AML-193 (cell line): Measurements from ENCODE around the gene BTN1A1.
A peak's percentile ranks its signal among the peaks of the same experiment; 100 is the strongest.
"Not testable (repeated sequence)": the region's sequence is repeated elsewhere in the genome, so short reads cannot be mapped to it uniquely, and the experiment has no call there.

Source experiments
- DNase-seq, 2 experiments: peaks; one replicate each; lab custom pipeline; 2025; lab: John Stamatoyannopoulos, UW

The BTN1A1 gene

DNA sequence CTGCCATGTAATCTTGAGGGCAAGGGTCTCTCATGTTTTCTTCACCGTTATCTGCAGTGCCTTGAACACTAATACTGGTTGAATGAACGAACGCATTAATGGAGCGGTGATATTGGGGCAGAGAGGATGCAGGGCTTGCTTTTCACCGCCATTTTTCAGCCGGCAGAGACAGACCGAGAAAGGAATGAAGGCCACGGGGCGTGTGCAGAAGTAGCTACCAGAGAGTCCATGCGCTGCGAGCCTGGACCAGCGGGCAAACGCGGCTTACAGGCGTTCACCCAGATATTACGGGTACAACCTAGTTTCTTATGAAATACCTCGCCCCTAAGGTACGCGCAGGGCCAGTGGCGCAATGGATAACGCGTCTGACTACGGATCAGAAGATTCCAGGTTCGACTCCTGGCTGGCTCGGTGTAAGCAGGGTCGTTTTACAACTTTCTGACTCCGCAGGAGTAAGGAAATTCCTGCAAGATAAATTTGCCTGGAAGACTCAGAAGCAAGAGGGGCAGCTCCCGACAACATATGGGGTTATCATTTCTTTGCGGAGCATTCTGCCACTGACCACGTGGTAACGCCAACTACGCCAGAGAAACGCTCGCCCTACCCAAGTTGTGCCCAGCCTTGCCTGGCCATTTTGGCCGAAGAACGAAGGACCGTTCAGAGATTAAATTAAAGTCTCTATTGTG lies 37.2 kb downstream of the BTN1A1 start:
- DNase-seq: peak; percentile 96 to 98

DNA sequence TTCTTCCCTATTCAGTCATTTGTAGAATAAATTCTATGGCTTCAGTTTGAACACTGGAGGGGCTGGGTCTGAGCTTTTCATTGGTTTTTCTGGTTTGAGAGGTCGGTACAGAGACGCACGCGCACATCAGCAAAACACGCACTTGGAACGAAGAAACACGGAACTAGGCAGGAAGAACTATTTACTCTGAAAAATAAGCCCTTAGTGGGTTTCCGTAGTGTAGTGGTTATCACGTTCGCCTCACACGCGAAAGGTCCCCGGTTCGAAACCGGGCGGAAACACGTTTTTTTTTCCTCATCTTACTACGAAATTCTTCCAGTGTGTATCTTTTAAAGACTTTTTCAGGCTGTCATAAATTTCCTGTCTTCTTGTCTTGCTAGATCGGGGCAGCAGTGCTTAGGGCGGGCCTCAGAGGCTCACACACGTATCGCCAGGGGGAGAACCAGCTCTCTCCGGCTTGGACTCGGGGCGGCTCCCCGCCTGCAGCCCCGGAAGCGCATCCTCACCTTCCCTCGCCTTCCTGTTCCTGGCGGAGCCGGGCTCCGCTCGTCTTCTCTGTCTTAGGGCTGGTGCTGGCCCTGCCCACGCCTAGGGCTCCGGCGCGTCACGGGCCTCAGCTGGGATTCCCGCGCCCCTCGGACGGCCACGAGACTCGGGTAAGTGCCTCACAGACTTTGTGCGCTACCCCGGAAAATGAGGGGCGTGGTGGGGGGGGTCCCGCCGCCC lies 37.9 kb downstream of the BTN1A1 start, which contains the start of gene HMGN4:
HMGN4 (plus strand) TSS at position 521 of the 726 bp plus-strand sequence. CDS start 6,841 bp downstream, outside the sequence.
- DNase-seq: peak; percentile 94 to 95

DNA sequence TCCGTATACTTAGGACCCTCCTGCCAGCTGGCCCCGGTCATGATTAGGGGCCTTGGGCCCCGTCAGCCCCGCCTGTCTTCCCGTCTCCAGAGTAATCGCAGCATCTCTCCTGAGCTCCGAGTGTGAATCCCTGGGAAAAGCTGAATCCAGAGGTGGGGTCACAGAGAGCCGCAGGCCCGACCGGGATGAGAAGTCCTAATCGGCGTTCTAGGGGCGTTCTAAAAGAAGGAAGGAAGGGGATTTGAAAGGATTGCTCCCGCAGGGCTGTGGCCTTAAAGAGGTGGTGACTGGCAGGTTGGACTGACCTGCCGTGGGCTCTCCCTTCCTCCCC lies 38.4 kb downstream of the BTN1A1 start:
- peak in 1 of 2 experiments; percentile 36 for DNase-seq

DNA sequence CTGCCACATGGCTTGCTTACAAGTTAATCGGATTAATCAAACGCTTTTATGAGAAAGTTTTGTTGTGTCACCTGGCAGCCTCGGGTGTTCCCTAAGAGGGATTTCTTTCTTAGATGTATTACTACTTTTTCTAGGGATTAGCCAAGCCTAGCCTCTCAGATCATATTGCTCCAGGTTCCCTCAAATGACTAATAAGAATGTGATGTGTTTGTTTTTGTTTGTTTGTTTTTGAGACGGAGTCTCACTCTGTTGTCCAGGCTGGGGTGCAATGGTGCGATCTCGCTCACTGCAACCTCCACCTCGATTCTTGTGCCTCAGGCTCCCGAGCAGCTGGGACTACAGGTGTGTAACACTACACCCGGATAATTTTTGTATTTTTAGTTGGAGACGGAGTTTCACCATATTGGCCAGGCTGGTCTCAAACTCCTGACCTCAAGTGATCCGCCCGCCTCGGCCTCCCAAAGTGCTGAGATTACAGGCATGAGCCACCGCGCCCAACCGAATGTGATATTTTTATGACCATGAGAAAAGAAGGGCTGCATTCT lies 39.0 kb downstream of the BTN1A1 start:
- DNase-seq: no peak

DNA sequence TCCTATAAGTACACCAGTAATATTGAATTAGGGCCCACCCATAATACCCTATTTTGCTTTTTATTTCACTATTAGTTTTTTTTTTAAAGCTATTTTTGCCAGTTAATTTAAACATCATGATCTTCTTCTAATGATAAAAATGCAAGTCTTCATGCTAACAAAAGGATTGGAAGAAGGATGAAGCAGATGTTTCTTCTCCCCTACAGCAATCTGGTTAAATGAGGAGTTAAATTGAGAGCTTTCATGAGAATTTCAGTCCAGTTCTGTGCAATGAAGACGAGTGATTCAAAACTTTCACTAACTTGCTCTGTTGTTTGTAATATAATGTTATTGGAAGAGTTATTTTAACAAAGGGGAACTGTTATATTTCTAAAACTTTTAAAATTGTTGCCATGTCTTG lies 41.5 kb downstream of the BTN1A1 start:
- DNase-seq: no peak

DNA sequence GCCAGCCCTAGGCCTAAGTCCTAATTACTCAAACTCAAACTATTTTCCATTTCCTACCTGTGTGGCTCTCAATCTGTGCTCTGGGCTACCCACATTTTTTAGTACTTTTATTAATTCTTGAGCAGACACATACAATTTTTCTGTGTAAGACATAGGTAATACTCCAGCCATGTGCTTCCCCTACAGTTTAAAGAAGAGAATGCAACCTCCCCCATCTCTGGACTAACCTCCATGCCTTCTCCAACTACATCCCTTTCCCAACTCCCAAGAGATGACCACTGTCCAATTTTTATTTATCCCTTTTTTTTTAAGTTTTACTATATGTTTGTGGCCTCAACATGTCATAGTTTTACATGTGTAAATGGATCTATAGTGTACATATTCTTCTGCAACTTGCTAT lies 43.9 kb downstream of the BTN1A1 start:
- DNase-seq: peak; percentile 49 to 58

DNA sequence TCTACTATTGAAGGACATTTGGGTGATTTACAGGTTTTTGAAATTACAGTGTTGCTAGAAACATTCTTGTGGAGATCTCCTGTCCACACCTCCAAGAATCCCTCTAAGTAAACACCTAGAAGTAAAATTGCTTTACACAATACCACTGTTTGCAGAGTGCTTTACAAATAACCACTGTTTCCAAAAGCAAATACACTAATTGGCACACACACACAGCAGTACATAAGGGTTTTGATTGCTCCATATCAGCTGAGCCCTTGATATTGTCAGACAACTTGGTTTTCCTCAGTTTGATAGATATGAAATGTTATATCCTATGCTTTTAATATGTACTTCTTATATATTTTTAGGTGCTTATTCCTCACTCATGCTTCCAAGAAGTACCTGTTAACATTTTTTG lies 44.4 kb downstream of the BTN1A1 start:
- no peak for DNase-seq

DNA sequence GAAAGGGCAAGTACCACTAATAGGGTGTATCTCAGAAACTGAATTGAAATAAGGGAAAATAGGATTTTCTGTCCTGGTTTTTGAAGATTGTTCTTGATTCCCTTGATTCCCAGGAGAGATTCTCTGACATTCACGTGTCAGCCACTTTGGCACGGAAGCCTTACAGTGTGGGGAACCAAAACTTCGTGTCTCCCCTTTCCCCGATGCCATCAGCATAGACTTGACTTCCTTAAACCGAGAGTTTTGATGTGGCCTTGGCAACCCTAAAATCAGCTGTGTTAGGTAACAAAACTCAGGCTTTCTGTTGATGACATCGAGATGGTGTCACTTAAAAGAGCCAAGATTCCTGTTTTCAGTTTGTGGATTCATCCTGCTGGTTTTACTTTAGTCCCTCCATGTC lies 45.5 kb downstream of the BTN1A1 start:
- no peak for DNase-seq

DNA sequence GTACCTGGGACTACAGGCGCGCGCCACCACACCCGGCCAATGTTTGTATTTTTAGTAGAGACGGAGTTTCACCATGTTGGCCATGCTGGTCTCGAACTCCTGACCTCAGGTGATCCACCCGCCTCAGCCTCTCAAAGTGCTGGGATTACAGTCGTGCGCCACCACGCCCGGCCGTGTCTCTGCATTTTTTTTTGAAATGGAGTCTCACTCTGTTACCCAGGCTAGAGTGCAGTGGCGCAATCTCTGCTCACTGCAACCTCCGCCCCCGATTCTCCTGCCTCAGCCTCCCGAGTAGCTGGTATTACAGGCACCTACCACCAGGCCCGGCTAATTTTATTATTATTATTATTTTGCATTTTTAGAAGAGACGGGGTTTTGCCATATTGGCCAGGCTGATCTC lies 47.3 kb downstream of the BTN1A1 start:
- not testable (repeated sequence) for DNase-seq

DNA sequence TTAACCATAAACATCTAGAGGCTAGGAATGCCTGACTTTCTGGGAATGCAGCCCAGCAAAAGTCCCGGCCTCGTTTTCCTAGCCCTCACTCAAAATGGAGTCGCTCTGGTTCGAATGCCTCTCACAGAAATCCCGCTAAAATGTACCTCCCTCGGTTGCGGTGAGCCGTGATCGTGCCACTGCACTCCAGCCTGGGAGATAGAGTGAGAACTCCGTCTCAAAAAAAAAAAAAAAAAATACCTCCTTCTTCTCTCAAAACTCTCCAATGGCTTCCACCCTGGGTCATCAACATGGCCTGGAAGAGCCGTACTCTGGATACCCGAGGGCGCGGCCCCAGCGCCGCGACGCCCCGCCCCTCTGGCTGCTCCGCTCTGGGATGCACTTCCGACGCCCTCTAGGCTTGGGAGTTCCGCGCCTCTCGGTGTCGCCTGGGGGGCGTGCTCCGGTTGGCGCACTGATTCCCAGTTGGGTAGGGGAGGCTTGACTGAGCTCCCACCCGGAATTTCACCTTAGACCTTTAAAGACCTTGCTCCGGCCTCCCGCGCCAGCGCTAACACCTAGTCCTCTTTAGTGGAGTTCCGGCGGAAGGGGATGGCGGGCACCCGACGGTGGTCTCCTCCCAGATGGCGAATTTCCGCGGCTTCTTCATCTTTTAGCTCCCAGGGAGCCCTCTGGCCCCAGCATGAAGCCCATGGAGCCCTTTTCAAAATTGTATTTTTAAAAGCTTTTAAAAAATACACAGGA lies 50.3 kb downstream of the BTN1A1 start:
- DNase-seq: peak in 1 of 2 experiments; percentile 10

DNA sequence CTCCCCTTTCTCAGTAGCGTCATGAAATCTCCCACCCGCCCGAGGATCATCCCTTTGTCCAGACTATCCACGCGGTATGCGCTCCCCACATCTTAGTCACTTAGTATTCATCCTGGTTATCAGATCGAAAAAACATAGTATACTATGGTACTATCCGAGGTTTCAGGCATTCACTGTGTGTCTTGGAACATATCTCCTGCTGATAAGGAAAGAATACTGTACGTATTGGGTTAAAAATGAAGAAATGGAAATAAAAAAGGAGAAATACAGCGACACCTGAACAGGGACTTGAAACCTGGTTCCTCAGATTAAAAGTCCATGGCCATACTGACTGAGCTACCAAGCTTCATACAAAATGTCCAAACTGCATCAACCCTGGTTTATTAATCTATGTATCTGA lies 52.1 kb downstream of the BTN1A1 start:
- no peak for DNase-seq

DNA sequence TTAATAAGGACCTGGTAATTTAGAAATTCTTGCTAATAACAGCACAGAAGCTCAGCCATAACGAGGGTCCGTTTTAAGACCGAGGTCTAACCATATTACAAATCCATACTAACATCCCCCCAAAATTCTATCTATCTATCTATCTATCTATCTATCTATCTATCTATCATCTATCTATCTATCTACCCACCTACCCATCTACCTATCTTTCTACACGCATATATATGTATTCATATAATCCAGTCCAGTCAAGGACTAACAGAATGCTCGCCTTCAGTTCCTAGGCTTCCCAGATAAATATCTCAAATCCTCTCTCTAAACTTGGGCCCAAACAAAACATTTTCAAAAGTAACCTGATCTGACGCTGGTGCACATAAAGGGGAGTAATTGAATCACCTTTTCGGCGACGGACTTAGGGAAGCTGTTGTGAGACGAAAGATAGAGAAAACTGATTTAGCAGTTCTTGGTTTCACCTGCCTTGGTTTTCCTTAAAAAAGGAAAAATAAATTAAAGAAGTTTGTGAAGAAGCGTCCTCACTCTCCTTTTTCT lies 52.6 kb downstream of the BTN1A1 start:
- DNase-seq: no peak

DNA sequence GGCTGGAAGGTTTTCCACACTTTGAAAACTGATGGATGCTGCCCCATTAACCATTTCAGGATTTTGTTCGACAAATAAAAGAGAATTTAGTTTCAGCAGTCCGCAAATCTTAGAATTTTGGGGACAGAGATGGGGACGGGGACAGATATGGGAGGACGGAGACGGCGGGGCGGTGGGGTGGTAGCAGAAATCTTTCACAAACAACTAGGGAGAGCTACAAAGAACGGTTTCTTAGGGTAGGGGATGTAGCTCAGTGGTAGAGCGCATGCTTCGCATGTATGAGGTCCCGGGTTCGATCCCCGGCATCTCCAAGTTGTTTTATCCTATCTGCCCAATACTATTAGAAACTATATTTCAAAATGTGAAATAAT lies 53.1 kb downstream of the BTN1A1 start:
- peak; percentile 84 to 93 for DNase-seq

DNA sequence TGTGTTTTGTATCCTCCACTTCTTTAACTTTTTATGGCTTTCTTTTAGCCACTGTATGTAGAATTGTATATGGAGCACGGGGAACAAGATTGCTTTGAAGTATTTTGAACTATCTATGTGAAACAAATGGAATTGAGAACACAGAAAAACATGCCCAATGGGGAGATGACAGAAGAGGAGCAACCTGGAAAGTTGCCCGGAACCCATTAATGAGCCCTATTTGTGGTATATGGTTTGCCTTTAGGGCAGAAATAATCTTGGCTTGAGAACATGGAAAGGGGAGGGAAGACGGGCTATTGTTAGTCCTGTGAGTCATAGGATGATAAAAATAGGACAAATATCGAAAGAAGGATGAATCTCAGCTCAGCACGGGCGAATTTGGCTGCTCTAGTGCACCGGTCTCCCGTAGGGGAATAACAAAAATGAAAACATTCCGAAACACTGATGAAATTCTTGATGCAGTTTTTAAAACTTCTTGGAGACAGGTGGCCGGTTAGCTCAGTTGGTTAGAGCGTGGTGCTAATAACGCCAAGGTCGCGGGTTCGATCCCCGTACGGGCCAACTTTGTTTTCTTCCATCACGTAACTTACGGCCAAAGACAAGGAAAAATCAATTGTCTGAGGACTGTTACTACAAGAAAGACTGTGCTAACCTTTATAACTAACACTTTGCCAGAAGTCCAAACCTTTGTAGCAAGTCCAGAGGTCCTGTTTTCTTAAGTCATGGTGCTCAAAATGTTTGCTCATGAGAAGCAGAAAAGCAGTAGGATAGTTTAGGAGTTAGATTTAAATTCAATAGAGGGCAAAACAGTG lies 53.7 kb downstream of the BTN1A1 start:
- peak; percentile 86 to 92 for DNase-seq

DNA sequence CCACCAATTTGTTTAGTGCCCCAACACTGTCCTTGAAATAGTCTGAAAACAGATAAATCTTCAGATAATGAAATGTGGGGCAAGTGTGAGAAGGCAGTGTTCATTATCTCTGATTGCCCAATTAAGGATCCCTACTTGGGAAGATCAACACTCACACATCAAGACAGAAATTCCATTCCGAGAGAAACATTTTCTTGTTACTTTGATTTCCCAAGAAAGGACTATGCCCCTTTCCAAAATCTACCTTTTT lies 54.3 kb downstream of the BTN1A1 start:
- no peak for DNase-seq

DNA sequence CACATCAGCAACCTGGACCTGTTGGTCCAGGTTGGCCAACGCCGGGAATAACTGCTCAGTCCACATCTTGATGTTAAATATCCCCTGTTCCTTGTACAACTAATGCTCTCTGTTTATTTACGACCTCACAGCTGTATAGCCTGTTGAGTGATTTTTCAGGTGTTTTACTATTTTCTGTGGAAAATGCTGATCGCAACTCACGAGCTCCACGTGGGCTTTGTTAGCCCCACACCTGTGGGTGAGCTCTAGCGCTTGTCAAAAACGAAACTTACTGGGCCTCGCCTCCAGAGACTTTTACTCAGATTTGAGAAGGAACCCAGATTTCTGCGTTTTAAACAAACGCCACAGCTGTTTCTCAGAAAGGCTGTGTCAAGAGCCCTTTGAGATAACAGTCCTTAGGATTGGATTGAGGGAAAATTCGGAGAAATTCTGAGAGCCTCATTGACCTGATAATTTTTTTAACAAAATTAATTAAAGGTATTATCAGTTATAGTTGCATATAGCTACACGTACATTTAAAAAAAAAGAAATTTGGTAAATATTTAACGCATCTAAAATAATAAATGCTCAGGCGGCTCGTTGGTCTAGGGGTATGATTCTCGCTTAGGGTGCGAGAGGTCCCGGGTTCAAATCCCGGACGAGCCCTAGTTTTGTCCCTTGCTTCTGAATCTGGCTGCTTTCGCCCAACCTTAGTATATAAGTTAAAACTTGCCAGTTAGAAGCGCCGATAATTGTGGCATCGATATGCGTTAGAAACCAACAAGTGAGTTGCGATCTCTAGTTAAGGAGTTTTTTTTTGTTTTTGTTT lies 54.8 kb downstream of the BTN1A1 start:
- peak; percentile 38 to 66 for DNase-seq

DNA sequence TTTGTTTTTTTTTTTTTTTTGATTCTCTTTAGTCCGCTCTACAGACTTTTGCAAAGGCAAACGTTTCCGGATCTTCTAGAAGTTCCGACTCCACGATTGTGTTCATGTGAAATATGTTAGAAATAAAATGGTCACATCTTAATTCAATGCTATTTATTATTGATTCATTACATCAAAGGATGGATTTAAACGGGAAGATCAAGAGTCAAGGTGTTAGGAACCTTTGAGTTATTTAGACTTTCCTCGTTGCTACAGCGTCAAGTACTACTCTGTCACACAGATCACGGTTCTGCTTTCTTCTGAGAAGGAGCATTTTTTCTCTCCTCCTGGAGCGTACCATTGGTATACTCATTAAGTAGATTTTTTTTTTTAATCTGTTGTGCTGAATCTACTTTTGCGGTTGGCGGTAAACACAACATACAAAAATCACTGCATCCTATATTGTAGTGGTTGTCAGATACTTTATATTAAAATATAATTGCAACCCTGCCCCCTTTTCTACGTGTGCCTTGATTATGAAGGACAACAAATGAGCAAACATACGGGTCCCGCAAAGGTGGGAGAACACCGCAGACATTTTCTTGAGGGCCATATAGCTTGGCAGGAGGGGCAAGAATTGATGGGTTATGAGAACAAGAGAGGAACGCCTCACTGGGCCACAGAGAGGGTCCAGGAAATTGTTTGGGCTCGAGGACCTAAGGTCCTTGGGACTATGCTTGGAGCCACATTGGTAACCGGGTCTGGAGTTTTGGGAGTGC lies 55.6 kb downstream of the BTN1A1 start:
- no peak for DNase-seq

DNA sequence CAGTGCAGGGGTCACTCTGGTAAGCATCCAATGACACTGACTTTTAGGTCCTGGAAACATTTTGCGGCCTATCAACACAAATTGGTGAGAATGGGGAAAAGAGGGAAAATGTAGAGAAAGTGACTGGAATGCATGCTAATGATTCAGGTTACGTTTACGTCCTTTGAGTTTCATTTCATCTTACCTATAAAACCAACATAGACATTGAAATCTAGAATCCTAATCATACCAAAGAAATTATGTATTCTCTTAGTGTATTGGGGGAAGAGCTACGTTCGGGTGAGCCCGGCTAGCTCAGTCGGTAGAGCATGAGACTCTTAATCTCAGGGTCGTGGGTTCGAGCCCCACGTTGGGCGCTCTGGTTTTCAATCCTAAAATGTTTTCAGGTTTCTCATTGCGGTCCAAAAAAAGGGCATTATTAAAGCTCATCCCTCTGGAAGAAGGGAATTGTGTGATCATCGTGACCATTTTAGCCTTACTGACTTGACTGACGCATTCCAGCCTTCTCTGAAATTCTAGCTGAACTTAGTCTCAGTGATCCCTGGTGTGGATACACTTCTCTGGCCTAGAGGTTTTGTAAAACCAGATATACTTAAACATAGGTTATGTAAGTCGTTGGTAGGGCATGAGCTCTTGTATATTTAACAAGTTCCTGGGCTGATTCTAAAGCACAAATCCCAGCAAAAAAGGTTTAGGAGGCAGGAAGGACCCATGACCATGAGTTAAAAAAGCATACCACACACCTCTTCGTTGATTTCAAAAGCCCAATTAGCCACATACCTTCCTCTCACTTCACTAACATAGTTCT lies 56.4 kb downstream of the BTN1A1 start:
- DNase-seq: no peak
